Stimulated activated CD4-positive, alpha-beta T cell treated with anti-CD3 and anti-CD28 coated beads, Interleukin-4, amount 100 ng/mL, for 24 hours (primary cell): ENCODE measurements around the gene CISD2.
"Not testable (repeated sequence)": the region's sequence is repeated elsewhere in the genome, so short reads cannot be mapped to it uniquely, and the experiment has no call there.

Experiments
- DNase-seq: peaks from one replicate; pipeline ENCODE4 v3.0.0-alpha.2; 2020

CISD2 gene

DNA sequence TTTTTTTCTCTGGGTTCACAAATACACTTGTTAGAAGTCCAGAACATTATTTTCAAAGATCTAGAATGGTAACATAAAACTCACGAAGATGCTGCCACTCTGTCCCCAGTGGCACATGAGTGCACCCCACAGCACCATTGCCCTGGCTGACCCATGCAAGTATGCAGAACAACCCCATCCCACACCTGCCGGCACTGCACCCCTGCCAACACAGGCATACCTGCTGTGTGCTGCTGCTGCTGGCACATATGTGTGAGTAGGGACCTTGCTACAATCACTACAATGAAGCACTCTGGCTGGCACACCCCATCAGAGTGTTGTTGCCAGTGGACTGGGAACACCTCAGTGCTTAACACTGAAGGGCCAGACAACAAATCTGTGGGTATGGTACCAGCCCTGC is 66.9 kb downstream of the CISD2 start:
- DNase-seq: no peak

GRCh38 chr4:102938063-102938462 is 69.3 kb downstream of the CISD2 start:
- DNase-seq: not testable (repeated sequence)
